ENCODE results near the gene HDHD5.

DNA sequence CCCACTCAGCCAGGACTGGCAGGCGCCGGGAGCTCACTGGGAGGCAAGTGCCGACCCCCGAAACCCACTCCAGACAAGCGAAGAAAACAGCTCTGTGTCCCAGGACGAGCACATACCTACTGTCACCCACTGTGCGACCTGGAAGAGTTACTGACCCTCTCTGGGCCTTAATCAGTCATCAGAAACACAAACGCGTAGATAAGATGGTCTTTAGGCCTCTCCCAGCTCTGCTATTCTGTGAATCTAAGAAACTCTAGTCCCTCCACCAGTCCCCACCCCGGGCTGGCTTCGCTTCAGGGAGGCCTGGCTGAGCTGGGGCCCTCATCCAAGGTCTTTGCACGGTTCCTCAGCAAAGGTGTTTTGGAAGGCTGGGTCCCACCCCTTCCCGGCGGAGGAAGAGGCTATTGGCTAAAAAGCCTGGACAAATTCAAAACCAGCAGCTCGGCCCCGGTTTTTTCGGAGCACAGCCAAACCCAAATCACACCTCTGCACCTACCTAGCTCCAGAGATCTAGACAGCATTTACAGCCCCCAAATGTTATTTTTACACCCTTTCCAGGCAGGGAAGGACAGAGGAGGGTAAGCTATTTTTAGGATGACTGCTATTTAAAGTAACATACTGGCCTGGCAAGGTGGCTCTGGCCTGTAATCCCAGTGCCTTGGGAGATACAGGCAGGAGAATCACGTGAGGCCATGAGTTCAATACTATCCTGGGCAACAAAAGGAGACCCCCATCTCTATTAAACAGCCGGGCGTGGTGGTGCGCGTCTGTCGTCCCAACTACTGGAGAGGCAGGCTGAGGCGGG lies 13.2 kb upstream of the HDHD5 start:
- peak; percentile 3 for TF ChIP-seq TAF1 (conservative IDR thresholded peaks at IDR 0.05)
- TF ChIP-seq RAD21 (IDR thresholded peaks at IDR 0.05), result no peak

Measured in liver (tissue), 2 donors.